K562 (cell line): ENCODE results near the gene DPH5. TPM values are rescaled to one million over a fixed set of nuclear protein-coding genes. Genes with fewer than 3 reads are reported as not detected.

ENCODE experiments used
- ATAC-seq: fragments of 200-7000 bp; cut with Tn5 transposase; 3 replicates; pipeline ENCODE4 v1.9.1; 2020; ENCODE audit warnings: moderate library complexity
- BruUV-seq: library from RNA; stranded (reverse); fragments of 400-500 nt; replicated peaks from 2 replicates; lab custom pipeline; 2021; lab: Mats Ljungman, UMichigan
- CTCF ChIA-PET: fragments of 300-600 bp; formaldehyde crosslinking; extraction: SDS; loops from one replicate; lab custom pipeline; 2021; ENCODE audit warnings: low intra/inter-chr PET ratio; lab: Yijun Ruan, JAX
- POLR2A ChIA-PET: fragments of 300-600, 350-650 bp; sonication (Branson Sonifier 250); formaldehyde crosslinking; extraction: SDS; loops from one replicate; lab custom pipeline; 2021; ENCODE audit warnings: antibody characterized with exemption, inconsistent platforms; lab: Yijun Ruan, JAX
- DNase-seq, 4 experiments: peaks; one replicate each; pipeline versions ENCODE4 v3.0.0 to v3.0.0-alpha.2; 2011 to 2018; ENCODE audit warnings: low spot score in 3 of 4, mixed read lengths in 3 of 4; ENCODE audit errors: extremely low read depth in 1 of 4
- FAIRE-seq: peaks from 2 replicates; lab custom pipeline; 2011; peaks lifted over from hg19 to GRCh38; lab: Jason Lieb, UNC
- H2AFZ ChIP-seq: 2 replicates; pipeline ENCODE4 v1.6.0; 2011; ENCODE audit warnings: low read depth, low read length, control low read depth, inconsistent platforms
- H3K27ac ChIP-seq: fragments of 200-600 bp; 3 replicates; pipeline ENCODE4 v1.8.0; 2011; ENCODE audit warnings: low read depth, mild to moderate bottlenecking, control low read depth, inconsistent platforms, low read length, moderate library complexity, mixed read lengths; ENCODE audit errors: extremely low read depth
- H3K27me3 ChIP-seq, 2 experiments: fragments of 300-600 bp in 1 of 2; 2 replicates in 1 of 2; 3 replicates in 1 of 2; pipeline versions ENCODE4 v1.6.0 to v1.8.0; 2011; ENCODE audit warnings: inconsistent platforms in 2 of 2, low read length in 2 of 2, mild to moderate bottlenecking in 1 of 2, mixed read lengths in 1 of 2, moderate library complexity in 1 of 2; ENCODE audit not compliant: control insufficient read depth in 2 of 2, insufficient read depth in 2 of 2
- H3K36me3 ChIP-seq: fragments of 300-600 bp; 3 replicates; pipeline ENCODE4 v1.8.0; 2011; ENCODE audit warnings: mild to moderate bottlenecking, low read length, inconsistent platforms; ENCODE audit not compliant: control insufficient read depth, insufficient read depth
- H3K4me1 ChIP-seq, 2 experiments: fragments of 200-600 bp in 1 of 2; replicated peaks in 1 of 2; 2 replicates in 1 of 2; 3 replicates in 1 of 2; pipeline versions ENCODE4 v1.5.1 to v1.8.0; 2011; ENCODE audit warnings: inconsistent platforms in 2 of 2, low read length in 2 of 2, mild to moderate bottlenecking in 1 of 2, mixed read lengths in 1 of 2, moderate library complexity in 1 of 2; ENCODE audit not compliant: control insufficient read depth in 2 of 2, insufficient read depth in 2 of 2
- H3K4me2 ChIP-seq: 2 replicates; pipeline ENCODE4 v1.6.1; 2011; ENCODE audit warnings: low read length, control low read depth, inconsistent platforms, mixed read lengths; ENCODE audit not compliant: insufficient read depth
- H3K4me3 ChIP-seq: fragments of 200-600 bp; sonication (generic), shearing (Covaris generic); 2 replicates; pipeline ENCODE4 v1.5.1; 2016; ENCODE audit warnings: control low read depth, inconsistent platforms
- H3K79me2 ChIP-seq: fragments of 200-600 bp; 3 replicates; pipeline ENCODE4 v1.8.0; 2011; ENCODE audit warnings: low read length, inconsistent platforms; ENCODE audit not compliant: control insufficient read depth, insufficient read depth
- H3K9ac ChIP-seq, 2 experiments: 2 replicates each; pipeline versions ENCODE4 v1.6.0 to v1.6.1; 2011; ENCODE audit warnings: low read depth in 2 of 2, low read length in 2 of 2, control low read depth in 1 of 2, inconsistent platforms in 1 of 2, mild to moderate bottlenecking in 1 of 2, mixed read lengths in 1 of 2; ENCODE audit not compliant: insufficient read depth in 1 of 2
- H3K9me1 ChIP-seq: one replicate; pipeline ENCODE4 v1.6.0; 2011; ENCODE audit warnings: inconsistent platforms, mild to moderate bottlenecking, low read length, moderate library complexity; ENCODE audit not compliant: control insufficient read depth, insufficient read depth
- H3K9me3 ChIP-seq: replicated peaks from 2 replicates; pipeline ENCODE4 v1.5.1; 2011; ENCODE audit warnings: low read depth, low read length, inconsistent platforms; ENCODE audit not compliant: control insufficient read depth, insufficient read depth
- H4K20me1 ChIP-seq: replicated peaks from 2 replicates; pipeline ENCODE4 v1.6.1; 2011; ENCODE audit warnings: low read length, inconsistent platforms, mixed read lengths; ENCODE audit not compliant: control insufficient read depth, insufficient read depth
- BRF1 ChIP-seq: IDR thresholded peaks from 3 replicates; pipeline ENCODE4 v1.6.1; 2011; ENCODE audit warnings: borderline replicate concordance, mild to moderate bottlenecking; ENCODE audit not compliant: insufficient read length; ENCODE audit errors: extremely low read depth
- C11orf30 ChIP-seq: fragments of 450-650 bp; IDR thresholded peaks from 2 replicates; pipeline ENCODE4 v1.6.1; 2016; ENCODE audit warnings: low read depth, mild to moderate bottlenecking
- CHD2 ChIP-seq: IDR thresholded peaks from 2 replicates; pipeline ENCODE4 v1.6.1; 2011; ENCODE audit warnings: low read depth, low read length
- HDAC6 ChIP-seq: IDR thresholded peaks from 2 replicates; pipeline ENCODE4 v1.6.1; 2012; ENCODE audit warnings: low read depth, mild to moderate bottlenecking, control low read depth, inconsistent platforms, low read length, moderate library complexity
- JUN ChIP-seq, 2 experiments: sonication (generic) in 1 of 2; formaldehyde crosslinking in 1 of 2; IDR thresholded peaks; 2 replicates each; pipeline versions ENCODE4 v1.6.1 to v1.8.0; 2012 to 2022; ENCODE audit warnings: borderline replicate concordance in 2 of 2, mild to moderate bottlenecking in 2 of 2, improper control_type of control experiment in 1 of 2, low read depth in 1 of 2, low read length in 1 of 2, missing genetic modification reagents in 1 of 2
- POU5F1 ChIP-seq: fragments of 150-350 bp; IDR thresholded peaks from 2 replicates; pipeline ENCODE4 v1.6.1; 2014; ENCODE audit warnings: borderline replicate concordance, low read length, low read depth, mild to moderate bottlenecking; ENCODE audit not compliant: partially characterized antibody
- PTBP1 ChIP-seq: fragments of 200-400 bp; formaldehyde crosslinking; IDR thresholded peaks from 2 replicates; pipeline ENCODE4 v1.6.1; 2017; ENCODE audit warnings: low read depth, low read length
- RBM15 ChIP-seq: fragments of 200-400 bp; formaldehyde crosslinking; IDR thresholded peaks from 2 replicates; pipeline ENCODE4 v1.6.1; 2018; ENCODE audit warnings: mild to moderate bottlenecking, low read length, moderate library complexity; ENCODE audit not compliant: insufficient read depth
- STAT6 ChIP-seq: sonication (generic); formaldehyde crosslinking; IDR thresholded peaks from 2 replicates; pipeline ENCODE4 v1.8.1; 2023; ENCODE audit warnings: mild to moderate bottlenecking, missing genetic modification reagents
- ZBTB5 ChIP-seq: fragments of 450-650 bp; IDR thresholded peaks from 2 replicates; pipeline ENCODE4 v1.6.1; 2017; ENCODE audit warnings: antibody characterized with exemption
- ZNF449 ChIP-seq: fragments of 250-450 bp; sonication (Bioruptor Pico); IDR thresholded peaks from 2 replicates; pipeline ENCODE4 v1.8.0; 2022; ENCODE audit warnings: moderate library complexity, mild to moderate bottlenecking, inconsistent platforms
- in situ Hi-C: fragments of 300-500 bp; cut with MboI; formaldehyde crosslinking; loops from 4 replicates; pipeline ENCODE4 v1.15.0; 2018; ENCODE audit warnings: inconsistent platforms, mixed read lengths
- intact Hi-C: fragments of 100-400 bp; cut with micrococcal nuclease; formaldehyde crosslinking; loops from 2 replicates; pipeline ENCODE4 v1.14.2; 2022
- polyA plus RNA-seq, 8 experiments: library from polyadenylated mRNA; depleted of rRNA in 4 of 8; stranded (reverse) in 5 of 8; unstranded in 3 of 8; fragments of >200 nt; fragmentation: Nextera tagmentation in 2 of 8; fragmentation: Illumina TruSeq in 1 of 8; extraction: Ambion mirVana in 2 of 8; extraction: Trizol in 1 of 8; gene quantifications; 2 replicates each; pipeline versions ENCODE4 v1.2.1 to v1.2.3, GENCODE V29; 2011 to 2014; ENCODE audit warnings: inconsistent platforms in 1 of 8, missing spikeins in 1 of 8
- total RNA-seq, 7 experiments: library from RNA; depleted of rRNA in 6 of 7; stranded (reverse); fragments of >200 nt in 6 of 7; fragmentation: Illumina TruSeq in 2 of 7; extraction: Trizol in 2 of 7; gene quantifications; 2 replicates each; pipeline versions ENCODE4 v1.2.1 to v1.2.3, GENCODE V29; 2011 to 2021; ENCODE audit warnings: low replicate concordance in 1 of 7
- TF ChIP-seq, protein P1 (sequence below): sonication (generic); formaldehyde crosslinking; IDR thresholded peaks from 2 replicates; pipeline ENCODE4 v1.9.0; 2022; ENCODE audit warnings: mild to moderate bottlenecking, missing genetic modification reagents
- TF ChIP-seq, protein P2 (sequence below): fragments of 450-650 bp; formaldehyde crosslinking; IDR thresholded peaks from 2 replicates; pipeline ENCODE4 v1.4.0; 2020; ENCODE audit warnings: mild to moderate bottlenecking, moderate library complexity

DPH5 gene
- total and polyA plus RNA-seq, 9 of the 15 experiments (the other 6 are each of a cell fraction or from before 2014, with no cell fraction given) = 37.6 to 159 (median 89.7) TPM

DNA sequence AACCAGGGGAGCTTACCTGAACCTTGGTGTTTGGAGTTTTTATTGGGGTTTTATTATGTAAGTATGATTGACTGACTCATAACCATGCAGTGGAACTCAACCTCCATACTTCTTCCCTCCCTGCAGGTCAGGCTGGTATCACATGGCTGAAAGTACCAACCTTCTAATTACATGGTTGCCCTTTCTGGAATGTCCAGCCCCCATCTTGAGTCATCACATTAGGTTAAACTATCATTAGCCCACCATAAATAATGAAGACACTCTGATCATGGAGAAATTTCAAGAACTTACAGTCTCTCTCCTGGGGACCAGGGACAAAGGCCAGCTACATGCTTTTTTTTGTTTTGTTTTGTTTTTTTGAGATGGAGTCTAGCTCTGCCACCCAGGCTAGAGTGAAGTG is 19.2 kb upstream of the DPH5 start:
- H3K4me3 ChIP-seq = no peak overlapping the region
- CTCF ChIA-PET = no interaction called here
- H3K4me1 ChIP-seq = no peaks in the 10 kb centered on the region
- no peak overlapping the region for H2AFZ ChIP-seq
- no peak overlapping the region for H3K4me2 ChIP-seq
- peaks cover 17% of the 10 kb centered on the region; the same call in 2 of the 3 replicates for H3K36me3 ChIP-seq
- POLR2A ChIA-PET = interaction anchor here (1.0 kb wide), 1 partner anchor 30 kb away, joined by 3 read pairs; no protein-coding TSS in a partner anchor
- no peak overlapping the region for H3K9ac ChIP-seq
- intact Hi-C loops = no loop called here
- DNase-seq (no peak), FAIRE-seq (no peak), ATAC-seq (no peak)
- H4K20me1 ChIP-seq = no peaks in the 10 kb centered on the region
- no peaks in the 10 kb centered on the region for H3K9me1 ChIP-seq
- no peaks in the 10 kb centered on the region for H3K27me3 ChIP-seq
- H3K79me2 ChIP-seq = no peaks in the 10 kb centered on the region
- in situ Hi-C loops = no loop called here
- peaks cover 16% of the 10 kb centered on the region for H3K9me3 ChIP-seq
- BruUV-seq = no TSS peak
- no peak overlapping the region for H3K27ac ChIP-seq
- TF ChIP-seq CHD2 = no peak
- no peak for TF ChIP-seq BRF1
- no peak for TF ChIP-seq HDAC6
- no peak for TF ChIP-seq POU5F1
- no peak for TF ChIP-seq C11orf30
- no peak for TF ChIP-seq RBM15
- no peak for TF ChIP-seq ZBTB5
- TF ChIP-seq ZNF449 (CRISPR knock-in tag) = no peak
- TF ChIP-seq PTBP1 = no peak
- TF ChIP-seq, protein P1, sequence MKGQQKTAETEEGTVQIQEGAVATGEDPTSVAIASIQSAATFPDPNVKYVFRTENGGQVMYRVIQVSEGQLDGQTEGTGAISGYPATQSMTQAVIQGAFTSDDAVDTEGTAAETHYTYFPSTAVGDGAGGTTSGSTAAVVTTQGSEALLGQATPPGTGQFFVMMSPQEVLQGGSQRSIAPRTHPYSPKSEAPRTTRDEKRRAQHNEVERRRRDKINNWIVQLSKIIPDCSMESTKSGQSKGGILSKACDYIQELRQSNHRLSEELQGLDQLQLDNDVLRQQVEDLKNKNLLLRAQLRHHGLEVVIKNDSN (CRISPR knock-in tag) = no peak
- no peak for TF ChIP-seq STAT6 (CRISPR knock-in tag)
- no peak for TF ChIP-seq JUN (IDR thresholded peaks at IDR 0.05; ENCODE audit: borderline replicate concordance, low read depth, low read length)
- no peak for TF ChIP-seq JUN (CRISPR knock-in tag; IDR thresholded peaks at IDR 0.05; ENCODE audit: borderline replicate concordance)
- TF ChIP-seq, protein P2, sequence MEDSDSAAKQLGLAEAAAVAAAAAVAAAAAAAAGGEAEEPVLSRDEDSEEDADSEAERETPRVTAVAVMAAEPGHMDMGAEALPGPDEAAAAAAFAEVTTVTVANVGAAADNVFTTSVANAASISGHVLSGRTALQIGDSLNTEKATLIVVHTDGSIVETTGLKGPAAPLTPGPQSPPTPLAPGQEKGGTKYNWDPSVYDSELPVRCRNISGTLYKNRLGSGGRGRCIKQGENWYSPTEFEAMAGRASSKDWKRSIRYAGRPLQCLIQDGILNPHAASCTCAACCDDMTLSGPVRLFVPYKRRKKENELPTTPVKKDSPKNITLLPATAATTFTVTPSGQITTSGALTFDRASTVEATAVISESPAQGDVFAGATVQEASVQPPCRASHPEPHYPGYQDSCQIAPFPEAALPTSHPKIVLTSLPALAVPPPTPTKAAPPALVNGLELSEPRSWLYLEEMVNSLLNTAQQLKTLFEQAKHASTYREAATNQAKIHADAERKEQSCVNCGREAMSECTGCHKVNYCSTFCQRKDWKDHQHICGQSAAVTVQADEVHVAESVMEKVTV = no peak
